GM19467 (cell line): ENCODE measurements around the gene LSAMP.

Experiments
- ATAC-seq: cut with Tn5 transposase; IDR thresholded peaks from one replicate; pipeline ENCODE4 v1.9.1; 2021; ENCODE audit warnings: mild to moderate bottlenecking, moderate library complexity; ENCODE audit not compliant: unreplicated experiment

LSAMP gene

DNA sequence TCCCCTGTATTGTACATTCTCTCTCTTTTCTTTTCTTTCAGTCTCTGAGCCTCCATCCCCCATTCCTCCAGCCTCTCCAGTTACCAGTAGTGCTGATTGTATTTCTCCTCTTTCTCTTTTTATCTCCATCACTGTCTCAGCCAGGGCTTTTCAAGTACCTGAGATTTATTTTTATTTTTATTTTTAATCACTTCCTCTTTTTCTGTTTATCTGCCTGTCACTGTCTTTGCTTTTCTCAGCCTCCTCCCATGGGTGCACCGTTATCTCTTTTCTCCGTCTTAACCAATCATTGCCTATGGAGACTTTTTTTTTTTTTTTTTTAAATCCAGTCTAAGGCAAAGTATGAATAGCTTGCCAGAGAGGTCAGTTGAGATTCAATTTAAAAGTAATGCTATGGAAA, 462.7 kb downstream of the LSAMP start:
- ATAC-seq: no peak

DNA sequence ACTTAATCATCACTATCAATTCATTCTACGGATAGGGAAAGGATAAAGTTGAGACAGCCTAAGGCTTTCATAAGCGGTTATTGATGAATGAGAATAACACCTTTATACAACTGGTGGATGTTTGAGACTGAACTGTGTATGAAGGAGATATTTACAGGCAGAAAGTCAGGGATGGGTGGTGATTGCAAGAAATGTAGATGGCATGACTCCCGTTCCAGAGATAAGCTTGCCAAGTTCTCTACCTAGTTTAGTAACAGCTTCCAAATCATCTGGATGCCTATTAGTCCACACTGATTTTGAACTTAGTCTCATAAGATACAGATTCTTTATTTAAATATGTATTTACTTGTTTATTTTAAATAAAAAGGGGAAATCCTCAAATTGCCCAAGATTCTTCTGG, 463.2 kb downstream of the LSAMP start:
- no peak for ATAC-seq

DNA sequence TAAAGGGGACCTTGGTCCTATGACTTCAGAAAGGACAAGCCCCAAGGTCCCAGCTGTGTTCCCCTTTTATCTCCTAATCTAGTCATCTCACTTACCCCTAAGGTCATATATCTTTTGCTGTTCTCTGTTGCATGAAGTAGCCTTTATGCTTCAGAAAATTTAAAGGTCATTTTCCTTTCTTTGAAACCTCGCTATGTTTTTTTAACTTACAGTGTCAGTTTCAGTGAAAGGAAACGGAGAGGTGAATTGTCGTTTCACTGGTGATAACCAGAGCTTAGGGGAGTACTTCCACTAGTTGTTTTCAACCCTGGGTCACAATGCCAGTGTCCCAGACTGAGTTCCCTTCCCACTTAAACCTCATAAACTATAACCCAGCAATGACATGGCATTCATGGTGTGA, 464.6 kb downstream of the LSAMP start:
- ATAC-seq: no peak

DNA sequence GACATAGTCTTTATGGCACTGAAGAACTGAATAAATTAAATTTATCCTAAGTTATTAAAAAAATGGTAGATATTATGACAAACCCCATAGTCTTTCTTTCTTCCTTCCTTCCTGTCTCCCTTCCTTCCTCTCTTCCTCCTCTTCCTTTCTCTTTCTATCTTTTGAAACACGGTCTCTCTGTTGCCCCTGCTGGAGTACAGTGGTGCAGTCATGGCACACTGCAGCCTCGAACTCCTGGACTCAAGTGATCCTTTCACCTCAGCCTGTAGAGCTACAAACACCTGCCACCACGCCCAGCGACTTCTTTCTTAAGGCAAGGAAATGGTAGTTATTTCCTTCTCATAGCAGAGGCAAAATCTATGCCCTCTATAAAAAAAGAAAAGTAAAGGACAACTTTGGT, 467.4 kb downstream of the LSAMP start:
- ATAC-seq: no peak

DNA sequence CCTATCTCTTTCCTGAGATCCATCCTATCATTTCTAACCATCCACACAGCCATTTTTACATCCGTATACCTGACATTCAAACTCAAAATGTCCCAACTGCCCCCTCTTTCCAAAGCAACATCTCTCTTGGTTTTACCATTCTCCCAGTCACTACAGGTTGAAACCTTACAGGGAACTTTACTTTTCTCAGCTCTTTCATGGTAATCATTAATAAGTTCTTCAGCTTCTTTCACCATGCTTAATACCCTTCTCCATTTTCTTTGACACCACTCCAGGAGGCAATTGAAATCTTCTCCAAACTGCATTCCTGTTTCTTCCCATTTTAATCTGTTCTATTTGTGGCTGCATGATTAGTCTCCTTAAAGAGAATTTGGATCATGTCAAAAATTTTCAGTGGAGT, 469.5 kb downstream of the LSAMP start:
- ATAC-seq: no peak

- ATAC-seq: no peak
Observed at GRCh38 chr3:115975353-115975752, 469.9 kb downstream of the LSAMP start.

DNA sequence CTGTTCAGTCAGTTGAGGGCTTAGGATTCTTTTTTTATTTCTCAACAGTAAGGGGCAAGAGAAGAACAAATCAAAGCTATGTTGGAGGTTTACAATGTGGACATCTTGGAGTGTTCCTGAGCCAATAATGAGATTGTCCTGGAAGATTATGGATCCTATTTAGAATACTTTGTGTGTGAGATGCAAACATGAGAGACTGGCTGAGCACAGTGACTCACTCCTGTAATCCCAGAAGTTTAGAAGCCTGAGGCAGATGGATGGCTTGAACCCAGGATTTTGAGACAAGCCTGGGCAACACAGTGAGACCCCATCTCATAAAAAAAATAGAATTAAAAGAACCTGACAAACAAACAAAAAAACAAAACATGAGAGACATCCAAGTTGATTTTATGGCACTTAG, 470.3 kb downstream of the LSAMP start:
- no peak for ATAC-seq

- no peak for ATAC-seq
Observed at GRCh38 chr3:115968871-115969270, 476.4 kb downstream of the LSAMP start.

DNA sequence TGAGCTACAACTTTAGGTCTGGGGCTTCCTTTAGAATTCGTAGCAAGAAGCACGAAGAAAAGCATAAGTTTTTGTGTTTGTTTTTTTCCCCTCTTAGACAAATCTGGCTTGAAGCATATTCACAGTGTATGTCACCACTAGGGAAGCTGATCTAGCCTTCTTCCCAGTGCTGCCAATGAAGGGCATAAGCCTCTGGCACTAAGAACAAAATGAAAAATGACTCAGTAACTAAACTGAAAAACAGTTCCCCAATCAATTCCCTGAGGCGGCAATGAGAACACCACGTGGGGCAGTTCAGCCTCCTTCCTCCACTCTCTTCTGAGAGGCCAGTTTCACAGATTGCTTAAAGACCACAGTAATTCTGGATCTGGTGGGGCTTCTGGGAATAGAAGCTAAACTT, 483.9 kb downstream of the LSAMP start:
- ATAC-seq: no peak

- no peak for ATAC-seq
Observed at GRCh38 chr3:115960799-115961198, 484.5 kb downstream of the LSAMP start.

DNA sequence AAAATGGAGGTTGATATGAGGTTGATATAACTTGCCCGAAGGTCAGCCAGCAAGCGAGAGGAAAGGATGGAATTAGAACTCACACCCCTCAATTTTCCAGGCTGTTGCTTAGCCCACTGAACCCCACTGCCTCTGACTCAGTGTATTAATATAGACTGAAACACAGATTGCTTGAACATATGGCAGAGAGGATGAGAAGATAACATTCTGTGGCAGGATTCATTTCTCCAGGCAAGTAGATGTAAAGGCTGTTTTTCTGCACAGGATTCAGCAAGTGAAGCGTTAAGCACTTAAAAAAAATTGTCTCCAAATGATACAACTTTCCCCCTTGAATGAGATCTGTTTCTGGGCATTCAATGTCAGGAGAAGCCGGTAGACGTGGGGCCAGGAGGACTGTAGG, 486.8 kb downstream of the LSAMP start:
- no peak for ATAC-seq

- no peak for ATAC-seq
Observed at GRCh38 chr3:115947325-115947724, 498.0 kb downstream of the LSAMP start.

DNA sequence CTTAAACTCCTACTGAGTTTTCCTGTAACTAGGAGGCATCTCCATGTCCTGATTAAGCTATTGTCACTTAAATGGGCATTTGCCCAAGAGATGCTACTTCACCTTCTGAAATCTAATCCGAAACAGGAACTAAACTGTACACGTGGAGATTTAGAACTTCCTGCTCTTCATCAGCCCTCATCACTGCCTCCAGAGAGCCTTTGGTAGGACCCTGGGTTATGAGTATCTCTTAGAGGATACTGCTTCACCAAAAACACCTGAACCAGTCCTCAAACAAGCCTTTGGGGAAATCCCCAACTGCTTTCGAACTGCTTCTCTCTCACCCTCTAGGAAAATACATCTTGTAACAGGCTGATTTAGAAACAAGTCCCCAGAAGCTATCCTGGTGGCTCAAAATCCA, 501.7 kb downstream of the LSAMP start:
- no peak for ATAC-seq

DNA sequence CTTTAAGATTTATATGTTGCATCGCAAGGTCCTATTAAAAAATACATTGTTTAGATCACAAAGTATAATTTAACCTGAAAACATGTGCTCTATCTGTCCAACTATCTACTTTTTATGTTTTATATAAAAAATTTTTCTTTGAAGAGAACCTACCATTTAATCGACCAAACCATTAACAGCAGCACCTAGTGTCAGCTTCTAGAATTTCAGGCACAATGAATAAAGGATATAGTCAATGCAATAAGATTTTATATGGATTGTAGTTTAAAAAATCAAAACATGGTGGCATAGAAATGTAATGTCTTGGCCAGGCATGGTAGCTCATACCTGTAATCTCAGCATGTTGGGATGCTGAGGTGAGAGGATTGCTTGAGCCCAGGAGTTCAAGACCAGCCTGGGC, 508.2 kb downstream of the LSAMP start:
- no peak for ATAC-seq

GRCh38 chr3:115932807-115933206, 512.5 kb downstream of the LSAMP start:
- no peak for ATAC-seq

DNA sequence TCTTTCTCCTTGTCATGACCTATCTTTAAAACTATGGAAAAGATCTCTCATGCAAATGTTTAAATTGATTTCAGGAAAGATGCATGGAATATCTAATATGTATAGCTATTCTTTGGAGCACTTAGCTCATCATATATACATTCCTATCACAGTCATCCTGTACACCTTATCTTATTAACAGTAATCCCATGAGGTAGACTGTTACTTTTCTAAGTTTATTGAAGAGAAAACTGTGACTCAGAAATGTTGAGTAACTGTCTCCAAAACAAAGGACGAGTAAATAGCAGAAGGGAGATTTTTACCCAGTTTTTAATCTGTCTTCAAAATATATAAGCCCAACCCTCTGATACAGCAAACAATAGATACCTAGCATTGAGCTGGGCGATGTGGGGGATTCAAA, 513.7 kb downstream of the LSAMP start:
- ATAC-seq: no peak

GRCh38 chr3:115930922-115931321, 514.4 kb downstream of the LSAMP start:
- ATAC-seq: no peak

DNA sequence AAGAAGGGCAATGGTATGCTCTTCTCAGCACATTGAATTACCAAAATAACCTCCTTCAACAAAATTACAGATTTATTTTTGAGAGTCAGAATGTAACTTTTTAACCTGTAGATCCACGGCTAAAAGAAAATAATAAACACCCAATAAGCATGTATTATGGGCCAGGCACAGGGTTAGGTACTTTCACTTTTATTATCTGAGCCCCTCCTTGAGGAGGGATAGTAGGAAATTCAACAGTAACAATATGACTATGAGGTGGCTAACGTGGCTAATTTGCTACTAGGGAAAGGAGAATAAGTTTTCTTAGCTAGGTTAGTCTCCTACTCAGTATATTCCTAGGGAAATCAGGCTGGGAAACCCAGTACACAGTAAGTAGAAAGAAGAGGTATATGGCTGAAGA, 515.1 kb downstream of the LSAMP start:
- ATAC-seq: no peak

DNA sequence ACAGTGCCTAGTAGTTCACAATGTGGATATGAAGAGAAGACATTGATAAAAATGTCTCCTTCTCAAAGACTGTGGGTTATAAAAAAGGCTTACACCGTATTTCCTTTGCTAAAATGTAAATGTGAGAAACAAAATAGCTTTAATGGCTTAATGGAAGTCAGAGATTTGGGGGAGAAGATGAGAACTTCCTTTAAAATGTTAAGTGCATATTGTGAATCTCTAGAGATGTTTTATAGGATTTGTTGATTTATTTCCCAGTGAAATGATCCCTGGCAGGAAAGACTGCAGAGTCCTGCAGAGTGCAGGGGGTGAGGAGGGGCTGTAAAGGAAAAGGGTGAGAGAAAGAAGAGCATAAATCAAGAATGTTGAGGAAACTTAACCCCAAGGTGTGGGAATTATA, 516.9 kb downstream of the LSAMP start:
- no peak for ATAC-seq

DNA sequence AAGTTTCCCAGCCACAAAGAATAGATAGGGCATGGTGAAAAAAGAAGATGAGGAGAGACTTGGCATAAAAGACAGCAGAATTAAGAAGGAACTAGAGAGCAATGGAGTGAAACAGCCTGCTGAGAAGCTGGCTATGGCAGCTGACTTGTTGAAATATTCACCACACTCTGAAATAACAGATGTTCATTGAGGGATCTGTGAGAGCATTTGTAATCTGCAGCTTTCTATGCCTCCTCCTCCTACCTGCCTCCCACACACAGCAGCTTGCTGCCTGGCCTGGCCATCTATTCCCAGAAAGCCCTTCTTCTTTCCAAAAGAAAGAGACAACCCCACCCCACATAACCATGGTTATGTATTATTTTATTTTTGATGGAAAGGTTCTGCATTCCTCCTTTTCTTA, 518.1 kb downstream of the LSAMP start:
- ATAC-seq: no peak

DNA sequence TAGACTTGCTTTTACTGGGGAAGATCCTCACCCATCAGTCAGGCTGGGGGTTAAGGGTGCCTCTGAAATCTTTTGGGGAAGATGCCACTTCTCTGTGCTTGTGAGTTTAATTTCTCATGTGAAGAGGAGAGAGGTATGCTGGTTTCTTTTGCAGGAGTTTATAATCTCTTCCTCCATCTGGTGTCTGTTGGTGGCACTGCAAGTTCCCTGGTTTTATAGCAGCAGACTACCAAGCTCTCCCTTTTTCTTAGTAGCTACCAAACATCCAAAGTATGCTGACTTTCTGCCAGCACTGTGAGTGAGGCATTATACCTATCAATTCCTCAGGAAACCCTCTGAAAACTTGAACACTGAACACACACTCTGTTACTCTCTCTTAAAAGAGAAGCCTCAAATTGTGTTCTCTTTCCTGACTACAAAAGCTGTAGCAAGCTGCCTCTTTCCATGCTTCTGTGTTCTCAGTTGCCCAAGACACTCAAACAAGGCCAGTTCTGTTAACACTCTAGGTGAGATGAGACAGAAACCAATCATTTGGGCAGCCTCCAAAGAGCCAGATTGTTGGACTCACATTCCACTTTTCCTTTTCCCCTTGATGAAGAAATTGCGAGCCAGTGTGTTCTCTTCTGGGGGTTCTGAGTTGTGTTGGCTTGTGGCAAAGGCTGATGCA, 522.5 kb downstream of the LSAMP start:
- no peak for ATAC-seq

- ATAC-seq: no peak
Observed at GRCh38 chr3:115921711-115922110, 523.6 kb downstream of the LSAMP start.

GRCh38 chr3:115918900-115919299, 526.4 kb downstream of the LSAMP start:
- ATAC-seq: no peak
